Choroid plexus epithelial cell (primary cell): ENCODE measurements around the gene SAFB.

Experiments used
- DNase-seq: peaks from one replicate; pipeline ENCODE4 v3.0.0-alpha.2; 2010; ENCODE audit warnings: low read depth
- H3K4me3 ChIP-seq: 2 replicates; pipeline ENCODE4 v1.5.1; 2011; ENCODE audit warnings: low read depth, mild to moderate bottlenecking, control low read depth, low read length, moderate library complexity
- TF ChIP-seq, protein P1 (sequence below): conservative IDR thresholded peaks from 2 replicates; pipeline ENCODE4 v1.5.1; 2011; ENCODE audit warnings: low read depth, mild to moderate bottlenecking, control low read depth, inconsistent platforms, low read length, moderate library complexity

SAFB gene

DNA sequence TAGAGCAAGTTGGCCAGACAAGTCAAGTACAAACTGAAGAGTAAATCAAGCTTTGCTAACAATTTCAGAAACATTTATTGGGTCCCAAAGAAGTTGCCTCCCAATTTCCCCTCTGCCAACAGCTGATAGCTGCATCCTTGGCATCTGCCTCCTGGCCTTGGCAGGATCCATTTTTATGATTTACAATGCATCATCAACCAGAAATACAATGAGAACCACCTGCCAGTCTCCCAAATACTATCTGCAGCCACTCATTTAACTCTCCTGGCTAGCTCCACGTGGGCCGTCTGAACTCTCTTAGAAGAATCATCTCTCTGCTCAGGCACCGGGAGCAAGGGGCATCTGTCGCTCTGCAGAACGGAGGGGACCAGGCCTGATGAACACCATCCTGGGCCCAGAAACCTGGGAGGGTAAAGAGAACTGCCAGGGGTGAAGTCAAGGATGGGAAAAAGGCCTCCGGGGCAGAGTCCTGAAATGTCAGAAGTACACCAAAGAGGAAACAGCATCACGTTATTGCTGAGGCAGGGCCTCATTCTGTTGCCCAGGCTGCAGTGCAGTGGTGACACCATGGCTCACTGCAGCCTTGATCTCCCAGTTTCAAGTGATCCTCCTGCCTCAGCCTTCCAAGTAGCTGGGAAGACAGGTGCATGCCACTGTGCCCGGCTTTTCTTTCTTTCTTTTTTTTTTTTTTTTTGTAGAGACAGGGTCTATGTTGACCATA, 94.5 kb downstream of the SAFB start:
- no peak for DNase-seq
- TF ChIP-seq, protein P1, sequence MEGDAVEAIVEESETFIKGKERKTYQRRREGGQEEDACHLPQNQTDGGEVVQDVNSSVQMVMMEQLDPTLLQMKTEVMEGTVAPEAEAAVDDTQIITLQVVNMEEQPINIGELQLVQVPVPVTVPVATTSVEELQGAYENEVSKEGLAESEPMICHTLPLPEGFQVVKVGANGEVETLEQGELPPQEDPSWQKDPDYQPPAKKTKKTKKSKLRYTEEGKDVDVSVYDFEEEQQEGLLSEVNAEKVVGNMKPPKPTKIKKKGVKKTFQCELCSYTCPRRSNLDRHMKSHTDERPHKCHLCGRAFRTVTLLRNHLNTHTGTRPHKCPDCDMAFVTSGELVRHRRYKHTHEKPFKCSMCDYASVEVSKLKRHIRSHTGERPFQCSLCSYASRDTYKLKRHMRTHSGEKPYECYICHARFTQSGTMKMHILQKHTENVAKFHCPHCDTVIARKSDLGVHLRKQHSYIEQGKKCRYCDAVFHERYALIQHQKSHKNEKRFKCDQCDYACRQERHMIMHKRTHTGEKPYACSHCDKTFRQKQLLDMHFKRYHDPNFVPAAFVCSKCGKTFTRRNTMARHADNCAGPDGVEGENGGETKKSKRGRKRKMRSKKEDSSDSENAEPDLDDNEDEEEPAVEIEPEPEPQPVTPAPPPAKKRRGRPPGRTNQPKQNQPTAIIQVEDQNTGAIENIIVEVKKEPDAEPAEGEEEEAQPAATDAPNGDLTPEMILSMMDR: no peak
- no peak overlapping the region for H3K4me3 ChIP-seq
